Bronchial epithelial cell (primary cell): Measurements from ENCODE around the gene DENND2D. TPM values are rescaled to one million over a fixed set of nuclear protein-coding genes. Genes with fewer than 3 reads are reported as not detected.
A peak's percentile ranks its signal among the peaks of the same experiment; 100 is the strongest.

Experiments
- DNase-seq: peaks from one replicate; pipeline ENCODE4 v3.0.0-alpha.2; 2010; ENCODE audit warnings: low read depth
- FAIRE-seq: peaks from 2 replicates; lab custom pipeline; 2011; peaks lifted over from hg19 to GRCh38; lab: Jason Lieb, UNC
- H3K27me3 ChIP-seq: 2 replicates; pipeline ENCODE4 v1.5.1; 2011; ENCODE audit warnings: low read length; ENCODE audit not compliant: control insufficient read depth, insufficient read depth
- H3K36me3 ChIP-seq: 2 replicates; pipeline ENCODE4 v1.5.1; 2011; ENCODE audit warnings: low read length; ENCODE audit not compliant: control insufficient read depth, insufficient read depth
- H3K4me3 ChIP-seq: 2 replicates; pipeline ENCODE4 v1.5.1; 2011; ENCODE audit warnings: mild to moderate bottlenecking, low read depth, low read length, control low read depth
- CTCF ChIP-seq: IDR thresholded peaks from 2 replicates; pipeline ENCODE4 v1.5.1; 2011; ENCODE audit warnings: mild to moderate bottlenecking, moderate library complexity, low read length, control low read depth, inconsistent platforms; ENCODE audit not compliant: insufficient read depth, severe bottlenecking
- total RNA-seq: library from RNA; depleted of rRNA; stranded (reverse); fragments of >200 nt; gene quantifications from 2 replicates; pipeline ENCODE4 v1.2.1, GENCODE V29; 2014

The DENND2D gene
- total RNA-seq, 1 donor from 2014 or later, result 23.7 TPM

- no peak for FAIRE-seq
- Histone ChIP-seq H3K27me3 (no peaks in the 10 kb centered on the region), H3K36me3 (peaks cover 30% of the 10 kb centered on the region), H3K4me3 (no peak overlapping the region)
- TF ChIP-seq CTCF, result no peak
- DNase-seq, result peak; percentile 55
Measured at GRCh38 chr1:111193712-111194480, 6.5 kb downstream of the DENND2D start.

- H3K4me3 ChIP-seq, result no peak overlapping the region
- TF ChIP-seq CTCF, result no peak
- peak; percentile 29 for DNase-seq
- H3K36me3 ChIP-seq, result peaks cover 25% of the 10 kb centered on the region
- FAIRE-seq, result no peak
- no peaks in the 10 kb centered on the region for H3K27me3 ChIP-seq
Measured at GRCh38 chr1:111192658-111193519, 7.6 kb downstream of the DENND2D start.

- H3K27me3 ChIP-seq, result no peaks in the 10 kb centered on the region
- DNase-seq (no peak), FAIRE-seq (no peak)
- peaks cover 20% of the 10 kb centered on the region for H3K36me3 ChIP-seq
- H3K4me3 ChIP-seq, result no peak overlapping the region
- no peak for TF ChIP-seq CTCF
Measured at GRCh38 chr1:111192074-111192473, 8.4 kb downstream of the DENND2D start.

GRCh38 chr1:111191496-111191895, 8.9 kb downstream of the DENND2D start:
- no peaks in the 10 kb centered on the region for H3K27me3 ChIP-seq
- peaks cover 18% of the 10 kb centered on the region for H3K36me3 ChIP-seq
- H3K4me3 ChIP-seq, result no peak overlapping the region
- TF ChIP-seq CTCF, result no peak
- FAIRE-seq (no peak), DNase-seq (peak; percentile 57)

GRCh38 chr1:111190931-111191451, 9.5 kb downstream of the DENND2D start:
- FAIRE-seq, result no peak
- Histone ChIP-seq H3K4me3 (no peak overlapping the region), H3K27me3 (no peaks in the 10 kb centered on the region), H3K36me3 (peaks cover 15% of the 10 kb centered on the region)
- no peak for TF ChIP-seq CTCF
- DNase-seq, result no peak
